Stomach (tissue), 9 donors: ENCODE results near the gene PIGP. TPM values are rescaled to one million over a fixed set of nuclear protein-coding genes. Genes with fewer than 3 reads are reported as not detected.

Source experiments
- DNase-seq, 2 donors: peaks; one replicate each; pipeline versions ENCODE4 v3.0.0 to v3.0.0-alpha.2; 2013 to 2019
- H3K27ac ChIP-seq, 5 donors: fragments of 200-600 bp in 4 of 5; sonication (generic) in 4 of 5; one replicate each; pipeline ENCODE4 v1.5.1; 2013 to 2019; ENCODE audit warnings: mild to moderate bottlenecking in 1 of 5, moderate library complexity in 1 of 5
- H3K27me3 ChIP-seq, 3 donors: fragments of 200-600 bp; sonication (generic); one replicate each; pipeline ENCODE4 v1.5.1; 2017 to 2019; ENCODE audit warnings: mixed run types in 1 of 3
- H3K36me3 ChIP-seq, 4 donors: fragments of 200-600 bp; sonication (generic); 1 replicate in 3 of 4; 2 replicates in 1 of 4; pipeline ENCODE4 v1.5.1; 2016 to 2019
- H3K4me1 ChIP-seq, 4 donors: fragments of 200-600 bp; sonication (generic); one replicate each; pipeline ENCODE4 v1.5.1; 2016 to 2019
- H3K4me3 ChIP-seq, 4 donors: fragments of 200-600 bp; sonication (generic) in 3 of 4; one replicate each; pipeline ENCODE4 v1.5.1; 2016 to 2019; ENCODE audit warnings: mild to moderate bottlenecking in 1 of 4
- H3K9me3 ChIP-seq, 4 donors: fragments of 200-600 bp; sonication (generic); one replicate each; pipeline ENCODE4 v1.5.1; 2016 to 2019
- EP300 ChIP-seq: sonication (generic); formaldehyde crosslinking; IDR thresholded peaks from one replicate; pipeline ENCODE4 v1.6.1; 2017; ENCODE audit warnings: antibody characterized with exemption
- POLR2A ChIP-seq, 4 donors: fragments of 450-650 bp; IDR thresholded peaks; one replicate each; pipeline ENCODE4 v1.6.1; 2016; ENCODE audit warnings: antibody characterized with exemption in 4 of 4, control low read depth in 2 of 4, mild to moderate bottlenecking in 1 of 4, moderate library complexity in 1 of 4
- POLR2AphosphoS5 ChIP-seq, 3 donors: sonication (generic); formaldehyde crosslinking; IDR thresholded peaks; one replicate each; pipeline ENCODE4 v1.6.1; 2016; ENCODE audit warnings: antibody characterized with exemption in 3 of 3
- WGBS, 5 donors: extraction: QIAGEN DNeasy Blood & Tissue Kit in 3 of 5; methylation state at CpG; one replicate each; pipeline versions ENCODE4 v1.1.5 to v1.1.7; 2013 to 2018; 5-methylcytosine and 5-hydroxymethylcytosine counted together
- intact Hi-C: fragments of 100-400 bp; cut with DNase I; formaldehyde crosslinking; loops from one replicate; pipeline ENCODE4 v1.15.1; 2023; ENCODE audit warnings: low total_unique reads
- polyA plus RNA-seq, 3 donors: library from polyadenylated mRNA; stranded (reverse); fragments of 200-250 nt; gene quantifications; one replicate each; pipeline ENCODE4 v1.2.3, GENCODE V29; 2013
- total RNA-seq, 5 donors: library from RNA; depleted of rRNA; stranded (reverse); fragments of >200 nt; gene quantifications; one replicate each; pipeline versions ENCODE4 v1.1.0 to v1.2.3, GENCODE V29; 2014 to 2016
- TF ChIP-seq, protein P1 (sequence below), 7 experiments: fragments of 450-650 bp in 4 of 7; fragments of 200-600 bp in 3 of 7; sonication (generic) in 3 of 7; IDR thresholded peaks; one replicate each; pipeline ENCODE4 v1.5.1; 2016 to 2019; ENCODE audit warnings: antibody characterized with exemption in 7 of 7, control low read depth in 2 of 7, mild to moderate bottlenecking in 1 of 7
- donor health status: healthy with polysubstance abuse.
- donor health status: Bipolar disorder and iron deficiency.
- donor health status: healthy.

Gene PIGP
- total and polyA plus RNA-seq, 8 donors, result 7.0 to 115 (median 34.5) TPM

DNA sequence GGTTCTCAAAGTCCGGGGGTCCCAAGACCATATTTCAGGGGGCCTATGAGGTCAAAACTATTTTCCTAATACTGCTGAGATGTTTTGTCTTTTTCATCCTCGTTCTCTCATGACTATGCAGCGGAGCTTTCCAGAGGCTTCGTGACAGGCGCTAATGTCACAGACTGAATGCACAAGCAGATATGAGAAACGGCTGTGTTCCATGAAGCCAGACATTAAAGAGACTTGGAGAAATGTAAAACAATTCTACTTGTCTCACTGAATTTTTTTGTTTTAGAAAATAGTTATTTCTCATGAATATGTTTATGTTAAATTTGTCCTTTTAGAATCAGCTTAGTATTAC, 10.3 kb downstream of the PIGP start:
- peaks cover 0 to 27% (median 23%) of the 10 kb centered on the region in 4 donors for H3K36me3 ChIP-seq
- H3K9me3 ChIP-seq, result no peaks in the 10 kb centered on the region
- WGBS, 5 donors, result 82 to 87% (median 84%) methylated on average over 6 of the region's 6 CpGs
- TF ChIP-seq, protein P1, sequence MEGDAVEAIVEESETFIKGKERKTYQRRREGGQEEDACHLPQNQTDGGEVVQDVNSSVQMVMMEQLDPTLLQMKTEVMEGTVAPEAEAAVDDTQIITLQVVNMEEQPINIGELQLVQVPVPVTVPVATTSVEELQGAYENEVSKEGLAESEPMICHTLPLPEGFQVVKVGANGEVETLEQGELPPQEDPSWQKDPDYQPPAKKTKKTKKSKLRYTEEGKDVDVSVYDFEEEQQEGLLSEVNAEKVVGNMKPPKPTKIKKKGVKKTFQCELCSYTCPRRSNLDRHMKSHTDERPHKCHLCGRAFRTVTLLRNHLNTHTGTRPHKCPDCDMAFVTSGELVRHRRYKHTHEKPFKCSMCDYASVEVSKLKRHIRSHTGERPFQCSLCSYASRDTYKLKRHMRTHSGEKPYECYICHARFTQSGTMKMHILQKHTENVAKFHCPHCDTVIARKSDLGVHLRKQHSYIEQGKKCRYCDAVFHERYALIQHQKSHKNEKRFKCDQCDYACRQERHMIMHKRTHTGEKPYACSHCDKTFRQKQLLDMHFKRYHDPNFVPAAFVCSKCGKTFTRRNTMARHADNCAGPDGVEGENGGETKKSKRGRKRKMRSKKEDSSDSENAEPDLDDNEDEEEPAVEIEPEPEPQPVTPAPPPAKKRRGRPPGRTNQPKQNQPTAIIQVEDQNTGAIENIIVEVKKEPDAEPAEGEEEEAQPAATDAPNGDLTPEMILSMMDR (IDR thresholded peaks at IDR 0.05), result no peak
- TF ChIP-seq POLR2AphosphoS5 (IDR thresholded peaks at IDR 0.05) (no peak), EP300 (no peak), POLR2A (IDR thresholded peaks at IDR 0.05) (no peak)
- no peaks in the 10 kb centered on the region for H3K27me3 ChIP-seq
- no peak overlapping the region for H3K27ac ChIP-seq
- no peak for DNase-seq
- intact Hi-C loops, result no loop called here
- H3K4me3 ChIP-seq, result no peak overlapping the region
- H3K4me1 ChIP-seq, result peaks cover 0 to 9% (median 6%) of the 10 kb centered on the region in 4 donors

DNA sequence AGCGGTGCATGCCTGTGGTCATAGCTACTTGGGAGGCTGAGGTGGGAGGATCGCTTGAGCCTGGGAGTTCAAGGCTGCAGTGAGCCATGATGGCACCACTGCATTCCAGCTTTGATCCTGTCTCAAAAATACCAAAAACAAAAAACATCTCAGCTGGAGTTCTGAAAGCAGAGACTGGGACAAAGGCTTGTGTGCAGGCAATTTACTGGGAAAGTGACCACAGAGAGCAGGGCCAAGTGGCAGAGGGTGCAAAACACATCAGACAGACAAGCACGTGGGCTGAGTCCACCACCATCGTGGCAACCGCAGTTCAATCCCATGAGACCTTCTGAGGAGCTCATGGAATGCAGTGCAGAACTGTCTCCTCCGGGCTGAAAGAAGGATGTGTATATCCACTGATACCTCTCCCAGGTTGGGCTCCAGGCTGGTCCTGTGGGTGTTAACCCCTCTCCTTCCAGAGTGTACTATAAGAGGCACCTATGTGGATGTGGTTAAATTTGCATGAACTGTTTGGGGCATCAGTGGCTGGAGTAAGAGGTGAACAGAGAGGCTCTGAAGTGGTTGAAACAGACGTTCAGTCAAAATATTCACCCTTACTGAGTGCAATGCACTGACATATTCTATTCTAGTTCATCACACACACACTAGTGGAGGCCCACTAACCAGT, 10.8 kb downstream of the PIGP start:
- intact Hi-C loops, result no loop called here
- Histone ChIP-seq H3K27me3 (no peaks in the 10 kb centered on the region), H3K4me1 (peaks cover 0 to 9% (median 6%) of the 10 kb centered on the region in 4 donors), H3K9me3 (no peaks in the 10 kb centered on the region), H3K4me3 (no peak overlapping the region), H3K27ac (no peak overlapping the region), H3K36me3 (peaks cover 0 to 22% (median 19%) of the 10 kb centered on the region in 4 donors)
- no peak for DNase-seq
- no peak for TF ChIP-seq POLR2A (IDR thresholded peaks at IDR 0.05)
- TF ChIP-seq, protein P1 (IDR thresholded peaks at IDR 0.05), result no peak
- no peak for TF ChIP-seq EP300
- TF ChIP-seq POLR2AphosphoS5 (IDR thresholded peaks at IDR 0.05), result no peak
- 79 to 88% (median 82%) methylated on average over 7 of the region's 7 CpGs for WGBS, 5 donors

GRCh38 chr21:37060296-37060695, 12.6 kb downstream of the PIGP start:
- no peaks in the 10 kb centered on the region for H3K27me3 ChIP-seq
- H3K36me3 ChIP-seq, result peaks cover 0 to 10% (median 6%) of the 10 kb centered on the region in 4 donors
- no peak overlapping the region for H3K4me3 ChIP-seq
- no peaks in the 10 kb centered on the region for H3K9me3 ChIP-seq
- peak overlapping the region in 3 of 5 donors; percentile 1 to 29 (median 21) for H3K27ac ChIP-seq
- DNase-seq, result peak; percentile 40 to 92
- TF ChIP-seq POLR2A (IDR thresholded peaks at IDR 0.05) (no peak), POLR2AphosphoS5 (IDR thresholded peaks at IDR 0.05) (peak in 1 of 3 donors; percentile 71)
- peaks cover 0 to 9% (median 6%) of the 10 kb centered on the region in 4 donors for H3K4me1 ChIP-seq
- 53 to 100% (median 83%) methylated on average over 1 of the region's 1 CpG for WGBS, 5 donors
- intact Hi-C loops, result no loop called here

GRCh38 chr21:37059181-37059580, 13.7 kb downstream of the PIGP start:
- TF ChIP-seq, protein P1 (IDR thresholded peaks at IDR 0.05), result no peak
- intact Hi-C loops, result no loop called here
- WGBS, 5 donors, result 54 to 68% (median 60%) methylated on average over 5 of the region's 5 CpGs
- no peaks in the 10 kb centered on the region for H3K27me3 ChIP-seq
- H3K27ac ChIP-seq, result no peak overlapping the region
- peaks cover 0 to 9% (median 6%) of the 10 kb centered on the region in 4 donors for H3K4me1 ChIP-seq
- H3K36me3 ChIP-seq, result peaks cover 0 to under 1% (median 0%) of the 10 kb centered on the region in 4 donors
- H3K9me3 ChIP-seq, result no peaks in the 10 kb centered on the region
- DNase-seq, result no peak
- no peak overlapping the region for H3K4me3 ChIP-seq

GRCh38 chr21:37058261-37058660, 14.6 kb downstream of the PIGP start:
- H3K9me3 ChIP-seq, result no peaks in the 10 kb centered on the region
- intact Hi-C loops, result no loop called here
- H3K4me1 ChIP-seq, result peaks cover 0 to 9% (median 6%) of the 10 kb centered on the region in 4 donors
- H3K36me3 ChIP-seq, result no peaks in the 10 kb centered on the region
- H3K4me3 ChIP-seq, result no peak overlapping the region
- H3K27ac ChIP-seq, result no peak overlapping the region
- H3K27me3 ChIP-seq, result no peaks in the 10 kb centered on the region
- TF ChIP-seq POLR2AphosphoS5 (IDR thresholded peaks at IDR 0.05) (no peak), POLR2A (IDR thresholded peaks at IDR 0.05) (no peak), EP300 (no peak)
- TF ChIP-seq, protein P1 (IDR thresholded peaks at IDR 0.05), result no peak
- WGBS, 5 donors, result 64 to 71% (median 70%) methylated on average over 2 of the region's 2 CpGs
- no peak for DNase-seq
